WI38 (cell line): Measurements from ENCODE around the gene TLR9.

Experiments
- H3K4me3 ChIP-seq: 2 replicates; pipeline ENCODE4 v1.5.1; 2011; ENCODE audit warnings: low read depth, mild to moderate bottlenecking, control low read depth, low read length
- CTCF ChIP-seq: IDR thresholded peaks from 2 replicates; pipeline ENCODE4 v1.5.1; 2012; ENCODE audit warnings: low read depth, mild to moderate bottlenecking, control low read depth, low read length

Gene TLR9

GRCh38 chr3:52223449-52224408 lies 1.7 kb downstream of the TLR9 start:
- TF ChIP-seq CTCF: no peak
- no peak overlapping the region for H3K4me3 ChIP-seq

GRCh38 chr3:52222319-52223221 lies 2.9 kb downstream of the TLR9 start:
- no peak overlapping the region for H3K4me3 ChIP-seq
- TF ChIP-seq CTCF: no peak

GRCh38 chr3:52221563-52222318 lies 3.7 kb downstream of the TLR9 start:
- TF ChIP-seq CTCF: no peak
- H3K4me3 ChIP-seq: no peak overlapping the region

GRCh38 chr3:52221141-52221562 lies 4.3 kb downstream of the TLR9 start:
- no peak for TF ChIP-seq CTCF
- no peak overlapping the region for H3K4me3 ChIP-seq

GRCh38 chr3:52220380-52221026 lies 4.9 kb downstream of the TLR9 start:
- TF ChIP-seq CTCF: peak; percentile 89
- no peak overlapping the region for H3K4me3 ChIP-seq

GRCh38 chr3:52218937-52219650 lies 6.4 kb downstream of the TLR9 start:
- no peak for TF ChIP-seq CTCF
- H3K4me3 ChIP-seq: no peak overlapping the region
